HepG2 (cell line): ENCODE data around the gene TBC1D4. TPM values are rescaled to one million over a fixed set of nuclear protein-coding genes. Genes with fewer than 3 reads are reported as not detected.
A peak's percentile ranks its signal among the peaks of the same experiment; 100 is the strongest.

Source experiments
- DMTF1 ChIP-seq: sonication (generic); formaldehyde crosslinking; IDR thresholded peaks from 2 replicates; pipeline ENCODE4 v1.4.0; 2020; ENCODE audit warnings: mild to moderate bottlenecking, missing genetic modification reagents
- FOXA3 ChIP-seq: IDR thresholded peaks from 2 replicates; pipeline ENCODE4 v1.6.1; 2016; ENCODE audit warnings: missing genetic modification reagents, missing compliant biosample characterization
- KAT8 ChIP-seq: IDR thresholded peaks from 2 replicates; pipeline ENCODE4 v1.6.1; 2016; ENCODE audit warnings: missing genetic modification reagents, missing compliant biosample characterization
- MEF2D ChIP-seq: sonication (generic); formaldehyde crosslinking; IDR thresholded peaks from 2 replicates; pipeline ENCODE4 v1.5.1; 2020; ENCODE audit warnings: mild to moderate bottlenecking, missing genetic modification reagents
- NCOA2 ChIP-seq: sonication (generic); formaldehyde crosslinking; IDR thresholded peaks from 2 replicates; pipeline ENCODE4 v1.8.0; 2022; ENCODE audit warnings: inconsistent platforms
- RARA ChIP-seq: IDR thresholded peaks from 2 replicates; pipeline ENCODE4 v1.6.1; 2016; ENCODE audit warnings: missing genetic modification reagents, missing compliant biosample characterization
- SIX1 ChIP-seq: sonication (generic); formaldehyde crosslinking; IDR thresholded peaks from 2 replicates; pipeline ENCODE4 v1.4.0; 2020; ENCODE audit warnings: missing genetic modification reagents, borderline replicate concordance
- SP5 ChIP-seq: IDR thresholded peaks from 2 replicates; pipeline ENCODE4 v1.6.1; 2016; ENCODE audit warnings: low read depth, borderline replicate concordance
- ZBTB38 ChIP-seq: sonication (generic); formaldehyde crosslinking; IDR thresholded peaks from 2 replicates; pipeline ENCODE4 v1.5.1; 2020; ENCODE audit warnings: mild to moderate bottlenecking, missing genetic modification reagents
- ZFP36L1 ChIP-seq: sonication (generic); formaldehyde crosslinking; IDR thresholded peaks from 2 replicates; pipeline ENCODE4 v1.8.0; 2022; ENCODE audit warnings: mild to moderate bottlenecking, missing genetic modification reagents, moderate library complexity
- ZKSCAN1 ChIP-seq: fragments of 150-350 bp; IDR thresholded peaks from 2 replicates; pipeline ENCODE4 v1.6.1; 2014; ENCODE audit warnings: low read length
- ZKSCAN8 ChIP-seq: IDR thresholded peaks from 2 replicates; pipeline ENCODE4 v1.6.1; 2016; ENCODE audit warnings: borderline replicate concordance, missing genetic modification reagents, missing compliant biosample characterization
- ZNF407 ChIP-seq: sonication (generic); formaldehyde crosslinking; IDR thresholded peaks from one replicate; pipeline ENCODE4 v1.5.1; 2020; ENCODE audit warnings: mild to moderate bottlenecking, missing genetic modification reagents; ENCODE audit errors: not compliant biosample characterization
- polyA plus RNA-seq, 8 experiments: library from polyadenylated mRNA; depleted of rRNA in 3 of 8; stranded (reverse) in 7 of 8; unstranded in 1 of 8; fragments of >200 nt; fragmentation: Illumina TruSeq in 4 of 8; extraction: Trizol in 4 of 8; gene quantifications; 2 replicates each; pipeline versions ENCODE4 v1.2.1 to v1.2.3, GENCODE V29; 2011 to 2016; ENCODE audit warnings: low read depth in 4 of 8, missing spikeins in 1 of 8, mixed read lengths in 1 of 8; ENCODE audit not compliant: insufficient read depth in 1 of 8
- total RNA-seq, 5 experiments: library from RNA; depleted of rRNA; stranded (reverse); fragments of >200 nt; fragmentation: Illumina TruSeq; extraction: Trizol; gene quantifications; 2 replicates each; pipeline ENCODE4 v1.2.3, GENCODE V29; 2016; ENCODE audit warnings: low read depth in 1 of 5

The TBC1D4 gene
- total and polyA plus RNA-seq, 2 of the 13 experiments (the other 11 are each of a cell fraction or from before 2014, with no cell fraction given) = 35.9 to 64.4 TPM

GRCh38 chr13:75400775-75401174, 81.2 kb downstream of the TBC1D4 start (continued):
- no peak for TF ChIP-seq ZNF407
- TF ChIP-seq ZKSCAN8 (CRISPR knock-in tag) = 0 out of 2 replicates have a peak, but pooled peaks have one; percentile 22
- TF ChIP-seq DMTF1 = no peak
- TF ChIP-seq ZFP36L1 (CRISPR knock-in tag) = no peak
- no peak for TF ChIP-seq ZBTB38 (CRISPR knock-in tag)
- TF ChIP-seq KAT8 = peak; percentile 24; the same call in 1 of the 2 replicates
- TF ChIP-seq NCOA2 (CRISPR knock-in tag) = peak; percentile 46; the same call in 1 of the 2 replicates
- TF ChIP-seq SIX1 (CRISPR knock-in tag) = peak; percentile 57; the same call in 1 of the 2 replicates
- TF ChIP-seq MEF2D = no peak
- no peak for TF ChIP-seq ZKSCAN1
- no peak for TF ChIP-seq SP5 (CRISPR knock-in tag)
- TF ChIP-seq FOXA3 (CRISPR knock-in tag) = peak; percentile 87
- TF ChIP-seq RARA = peak; percentile 73
